B cell (primary cell): ENCODE measurements around the gene FAM227A. TPM values are rescaled to one million over a fixed set of nuclear protein-coding genes. Genes with fewer than 3 reads are reported as not detected.

ENCODE experiments used
- ATAC-seq: fragments of 200-7000 bp; cut with Tn5 transposase; one replicate; pipeline ENCODE4 v1.10.0; 2021; ENCODE audit warnings: low read depth, mild to moderate bottlenecking, moderate number of reproducible peaks, moderate library complexity
- CTCF ChIA-PET: fragments of 350-600 bp; sonication (Branson Sonifier 250); formaldehyde crosslinking; loops from one replicate; lab custom pipeline; 2021; ENCODE audit warnings: antibody characterized with exemption, inconsistent platforms; lab: Charles Lee
- POLR2A ChIA-PET: fragments of 350-600 bp; sonication (Branson Sonifier 250); formaldehyde crosslinking; loops from one replicate; lab custom pipeline; 2021; ENCODE audit warnings: antibody characterized with exemption; lab: Charles Lee
- DNase-seq: peaks from one replicate; pipeline ENCODE4 v3.0.0; 2013
- H2AFZ ChIP-seq: 2 replicates; pipeline ENCODE4 v1.6.1; 2012; ENCODE audit warnings: mild to moderate bottlenecking, low read depth, low read length; ENCODE audit not compliant: insufficient read depth, poor library complexity, severe bottlenecking
- H3K27ac ChIP-seq, 2 donors: 1 replicate in 1 of 2; 2 replicates in 1 of 2; pipeline ENCODE4 v1.5.1; 2012 to 2013; ENCODE audit warnings: low read length in 2 of 2, mild to moderate bottlenecking in 2 of 2, moderate library complexity in 1 of 2
- H3K27me3 ChIP-seq, 4 experiments: fragments of 200-600 bp in 1 of 4; sonication (generic) in 1 of 4; replicated peaks in 1 of 4; 1 replicate in 2 of 4; 2 replicates in 2 of 4; pipeline versions ENCODE4 v1.6.1 to v1.7.0; 2013 to 2016; ENCODE audit warnings: low read length in 3 of 4, mild to moderate bottlenecking in 2 of 4, mixed read lengths in 1 of 4, moderate library complexity in 1 of 4; ENCODE audit not compliant: insufficient read depth in 4 of 4, control insufficient read depth in 3 of 4; ENCODE audit errors: control extremely low read depth in 1 of 4
- H3K36me3 ChIP-seq, 2 experiments: replicated peaks in 1 of 2; 1 replicate in 1 of 2; 2 replicates in 1 of 2; pipeline versions ENCODE4 v1.6.1 to v1.7.1; 2013; ENCODE audit warnings: low read length in 1 of 2; ENCODE audit not compliant: insufficient read depth in 2 of 2, control insufficient read depth in 1 of 2; ENCODE audit errors: control extremely low read depth in 1 of 2, extremely low read depth in 1 of 2
- H3K4me1 ChIP-seq, 2 donors: fragments of 200-600 bp in 1 of 2; sonication (generic) in 1 of 2; 1 replicate in 1 of 2; 2 replicates in 1 of 2; pipeline versions ENCODE4 v1.5.1 to v1.6.1; 2013 to 2017; ENCODE audit warnings: low read length in 2 of 2; ENCODE audit not compliant: control insufficient read depth in 2 of 2, insufficient read depth in 2 of 2
- H3K4me2 ChIP-seq: replicated peaks from 2 replicates; pipeline ENCODE3; 2012; ENCODE audit warnings: mild to moderate bottlenecking, low read depth, low read length; ENCODE audit not compliant: poor library complexity, severe bottlenecking
- H3K4me3 ChIP-seq, 5 experiments: fragments of 200-600 bp in 1 of 5; sonication (generic) in 1 of 5; 1 replicate in 3 of 5; 2 replicates in 2 of 5; pipeline versions ENCODE4 v1.5.1 to v1.7.0; 2011 to 2016; ENCODE audit warnings: low read length in 4 of 5, mild to moderate bottlenecking in 4 of 5, low read depth in 2 of 5, control low read depth in 1 of 5, moderate library complexity in 1 of 5; ENCODE audit not compliant: insufficient read depth in 1 of 5; ENCODE audit errors: control extremely low read depth in 1 of 5, extremely low read depth in 1 of 5
- H3K79me2 ChIP-seq: fragments of 200-600 bp; sonication (generic); one replicate; pipeline ENCODE4 v1.6.0; 2016; ENCODE audit warnings: low read length; ENCODE audit not compliant: control insufficient read depth, insufficient read depth
- H3K9ac ChIP-seq: fragments of 200-600 bp; sonication (generic); 2 replicates; pipeline ENCODE4 v1.6.1; 2017; ENCODE audit warnings: mild to moderate bottlenecking, low read length, moderate library complexity
- H3K9me3 ChIP-seq, 3 donors: one replicate each; pipeline versions ENCODE4 v1.6.1 to v1.7.1; 2013; ENCODE audit warnings: low read length in 2 of 3; ENCODE audit not compliant: control insufficient read depth in 2 of 3, insufficient read depth in 1 of 3; ENCODE audit errors: control extremely low read depth in 1 of 3
- H4K20me1 ChIP-seq: 2 replicates; pipeline ENCODE4 v1.6.0; 2012; ENCODE audit warnings: mild to moderate bottlenecking, low read length; ENCODE audit not compliant: insufficient read depth, control insufficient read depth, poor library complexity, severe bottlenecking
- H3K27ac Mint-ChIP-seq: one replicate; pipeline ENCODE4 v1.8.0; 2021; ENCODE audit warnings: mixed read lengths
- H3K27me3 Mint-ChIP-seq: one replicate; pipeline ENCODE4 v1.8.0; 2021; ENCODE audit warnings: mixed read lengths
- H3K4me1 Mint-ChIP-seq: one replicate; pipeline ENCODE4 v1.8.0; 2021; ENCODE audit warnings: mixed read lengths
- H3K4me3 Mint-ChIP-seq: one replicate; pipeline ENCODE4 v1.8.0; 2021; ENCODE audit warnings: mixed read lengths
- H3K9me3 Mint-ChIP-seq: one replicate; pipeline ENCODE4 v1.8.0; 2022; ENCODE audit warnings: mixed read lengths; ENCODE audit not compliant: insufficient read depth
- EZH2 ChIP-seq: IDR thresholded peaks from 2 replicates; pipeline ENCODE4 v1.6.1; 2012; ENCODE audit warnings: borderline replicate concordance, low read depth, mild to moderate bottlenecking, moderate library complexity, low read length; ENCODE audit not compliant: insufficient read depth, poor library complexity, severe bottlenecking
- WGBS: methylation state at CpG from one replicate; pipeline ENCODE4 v1.1.5; 2013; ENCODE audit warnings: missing lambda C conversion rate; ENCODE audit not compliant: insufficient coverage; 5-methylcytosine and 5-hydroxymethylcytosine counted together
- intact Hi-C: fragments of 100-400 bp; cut with micrococcal nuclease; formaldehyde crosslinking; loops from one replicate; pipeline ENCODE4 v1.10.0; 2022
- polyA plus RNA-seq: library from polyadenylated mRNA; depleted of rRNA; stranded (reverse); fragments of >200 nt; gene quantifications from 2 replicates; pipeline ENCODE4 v1.2.3, GENCODE V29; 2012
- total RNA-seq, 2 donors: library from RNA; stranded (reverse); fragments of 120-200 nt in 1 of 2; gene quantifications; 1 replicate in 1 of 2; 2 replicates in 1 of 2; pipeline versions ENCODE4 v1.2.3 to v1.2.4, GENCODE V29; 2013 to 2022
- TF ChIP-seq, protein P1 (sequence below): fragments of 200-600 bp; IDR thresholded peaks from one replicate; pipeline ENCODE4 v1.8.0; 2022; ENCODE audit warnings: antibody characterized with exemption, mild to moderate bottlenecking

FAM227A gene
- total and polyA plus RNA-seq, 2 donors (not counting 1 experiment from before 2014, with no cell fraction given), result 0.04 to 0.57 TPM

DNA sequence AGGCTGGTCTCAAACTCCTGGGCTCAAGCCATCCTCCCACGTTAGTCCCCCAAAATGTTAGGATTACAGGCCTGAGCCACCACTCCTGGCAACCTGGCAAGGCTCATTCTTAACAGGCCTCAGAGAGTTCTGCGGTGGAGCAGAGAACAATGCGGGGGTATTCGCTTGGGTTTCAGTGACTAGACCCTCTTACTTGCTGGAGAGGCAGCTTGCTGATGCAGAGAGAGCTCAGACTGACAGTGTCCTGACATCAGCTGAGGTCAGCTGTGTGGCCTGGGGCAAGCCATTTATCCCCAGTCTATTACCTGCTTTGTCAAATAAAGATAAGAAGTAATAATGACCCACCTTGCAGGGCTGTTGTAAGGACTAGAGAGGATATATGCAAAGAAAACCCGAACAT, 46.0 kb downstream of the FAM227A start:
- H3K9me3 Mint-ChIP-seq, result no peaks in the 10 kb centered on the region
- POLR2A ChIA-PET, result interaction anchor here (0.6 to 0.7 kb wide), 2 partner anchors 12 to 294 kb away, joined by 4 to 12 read pairs; no protein-coding TSS in a partner anchor
- DNase-seq (no peak), ATAC-seq (no peak)
- H3K27ac Mint-ChIP-seq, result no peak overlapping the region
- no peak overlapping the region for H3K4me3 Mint-ChIP-seq
- H3K79me2 ChIP-seq, result no peaks in the 10 kb centered on the region
- H3K36me3 ChIP-seq, result no peaks in the 10 kb centered on the region
- H3K4me1 ChIP-seq, result no peaks in the 10 kb centered on the region
- no peaks in the 10 kb centered on the region for H3K4me1 Mint-ChIP-seq
- H3K27me3 Mint-ChIP-seq, result peaks cover 14% of the 10 kb centered on the region
- no peaks in the 10 kb centered on the region for H3K9me3 ChIP-seq
- TF ChIP-seq EZH2, result no peak
- TF ChIP-seq, protein P1, sequence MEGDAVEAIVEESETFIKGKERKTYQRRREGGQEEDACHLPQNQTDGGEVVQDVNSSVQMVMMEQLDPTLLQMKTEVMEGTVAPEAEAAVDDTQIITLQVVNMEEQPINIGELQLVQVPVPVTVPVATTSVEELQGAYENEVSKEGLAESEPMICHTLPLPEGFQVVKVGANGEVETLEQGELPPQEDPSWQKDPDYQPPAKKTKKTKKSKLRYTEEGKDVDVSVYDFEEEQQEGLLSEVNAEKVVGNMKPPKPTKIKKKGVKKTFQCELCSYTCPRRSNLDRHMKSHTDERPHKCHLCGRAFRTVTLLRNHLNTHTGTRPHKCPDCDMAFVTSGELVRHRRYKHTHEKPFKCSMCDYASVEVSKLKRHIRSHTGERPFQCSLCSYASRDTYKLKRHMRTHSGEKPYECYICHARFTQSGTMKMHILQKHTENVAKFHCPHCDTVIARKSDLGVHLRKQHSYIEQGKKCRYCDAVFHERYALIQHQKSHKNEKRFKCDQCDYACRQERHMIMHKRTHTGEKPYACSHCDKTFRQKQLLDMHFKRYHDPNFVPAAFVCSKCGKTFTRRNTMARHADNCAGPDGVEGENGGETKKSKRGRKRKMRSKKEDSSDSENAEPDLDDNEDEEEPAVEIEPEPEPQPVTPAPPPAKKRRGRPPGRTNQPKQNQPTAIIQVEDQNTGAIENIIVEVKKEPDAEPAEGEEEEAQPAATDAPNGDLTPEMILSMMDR, result no peak
- WGBS, result 98% methylated on average over 4 of the region's 5 CpGs
- CTCF ChIA-PET, result no interaction called here
- H2AFZ ChIP-seq, result no peak overlapping the region
- no peak overlapping the region for H3K27ac ChIP-seq
- intact Hi-C loops, result no loop called here
- H4K20me1 ChIP-seq, result no peaks in the 10 kb centered on the region
- H3K4me3 ChIP-seq, result no peak overlapping the region
- no peak overlapping the region for H3K4me2 ChIP-seq
- H3K9ac ChIP-seq, result no peak overlapping the region
- H3K27me3 ChIP-seq, result no peaks in the 10 kb centered on the region

DNA sequence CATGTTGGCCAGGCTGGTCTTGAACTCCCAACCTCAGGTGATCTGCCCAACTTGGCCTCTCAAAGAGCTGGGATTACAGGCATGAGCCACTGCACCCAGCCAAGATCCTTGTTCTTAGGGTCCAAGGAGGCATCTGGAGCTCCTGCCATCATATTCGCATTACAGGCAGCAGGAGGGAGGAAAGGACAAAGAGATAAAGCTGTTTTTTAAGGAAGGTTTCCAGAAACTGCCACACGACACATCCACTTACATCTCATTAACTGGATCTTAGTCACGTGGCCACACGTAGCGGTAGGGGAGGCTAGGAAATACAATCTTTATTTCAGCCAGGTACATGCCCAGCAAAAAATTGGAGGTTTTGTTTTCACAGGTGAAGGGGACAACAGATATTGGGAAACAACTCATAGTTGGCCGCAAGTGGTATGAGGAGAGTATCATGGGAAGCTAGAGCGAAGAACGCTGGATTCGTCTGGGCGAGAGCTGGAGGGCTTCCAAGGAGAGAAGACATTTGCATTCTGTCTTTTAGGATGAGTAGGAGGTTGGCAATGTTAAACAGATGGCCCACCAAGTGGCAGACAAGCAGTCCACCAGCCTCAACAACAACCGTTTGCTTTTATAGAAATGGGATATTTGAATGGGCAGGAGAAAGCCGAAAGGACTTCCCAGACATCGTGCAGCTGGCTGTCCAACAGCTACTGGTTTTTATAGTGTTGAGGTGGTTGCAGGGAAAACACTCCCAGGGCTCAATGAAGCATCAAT, 47.0 kb downstream of the FAM227A start:
- no peaks in the 10 kb centered on the region for H3K4me1 Mint-ChIP-seq
- Histone ChIP-seq H3K4me3 (no peak overlapping the region), H3K9ac (no peak overlapping the region), H3K4me2 (no peak overlapping the region), H3K27ac (no peak overlapping the region), H4K20me1 (no peaks in the 10 kb centered on the region), H3K27me3 (no peaks in the 10 kb centered on the region), H3K4me1 (no peaks in the 10 kb centered on the region), H3K36me3 (no peaks in the 10 kb centered on the region), H2AFZ (no peak overlapping the region), H3K9me3 (no peaks in the 10 kb centered on the region), H3K79me2 (no peaks in the 10 kb centered on the region)
- 100% methylated on average over 2 of the region's 13 CpGs for WGBS
- H3K9me3 Mint-ChIP-seq, result no peaks in the 10 kb centered on the region
- no peak overlapping the region for H3K4me3 Mint-ChIP-seq
- ChIA-PET CTCF (no interaction called here), POLR2A (interaction anchor here (0.6 kb wide), 1 partner anchor 293 kb away, joined by 4 read pairs; no protein-coding TSS in a partner anchor)
- intact Hi-C loops, result no loop called here
- DNase-seq (no peak), ATAC-seq (no peak)
- TF ChIP-seq, protein P1, result no peak
- no peak for TF ChIP-seq EZH2
- no peak overlapping the region for H3K27ac Mint-ChIP-seq
- H3K27me3 Mint-ChIP-seq, result peaks cover 12% of the 10 kb centered on the region
